HCT116 (cell line): ENCODE results near the gene EIF4ENIF1. TPM values are rescaled to one million over a fixed set of nuclear protein-coding genes. Genes with fewer than 3 reads are reported as not detected.
"Not testable (repeated sequence)": the region's sequence is repeated elsewhere in the genome, so short reads cannot be mapped to it uniquely, and the experiment has no call there.

Experiments used
- ATAC-seq: fragments of 200-7000 bp; cut with Tn5 transposase; 2 replicates; pipeline ENCODE4 v1.9.1; 2020; ENCODE audit warnings: mild to moderate bottlenecking, moderate library complexity
- BruUV-seq: library from RNA; stranded (reverse); fragments of 400-500 nt; replicated peaks from 2 replicates; lab custom pipeline; 2021; lab: Mats Ljungman, UMichigan
- CTCF ChIA-PET: fragments of 300-600 bp; sonication (Branson Sonifier 250); formaldehyde crosslinking; loops from one replicate; lab custom pipeline; 2021; ENCODE audit warnings: antibody characterized with exemption; lab: Charles Lee
- POLR2A ChIA-PET: fragments of 300-600, 350-600 bp; sonication (Branson Sonifier 250); formaldehyde crosslinking; loops from one replicate; lab custom pipeline; 2021; ENCODE audit warnings: antibody characterized with exemption; lab: Charles Lee
- RAD21 ChIA-PET, 2 experiments: fragments of 300-600 bp; sonication (Branson Sonifier 250); formaldehyde crosslinking; loops; one replicate each; lab custom pipeline; 2023; ENCODE audit warnings: low total read pairs in 2 of 2; ENCODE audit not compliant: uncharacterized antibody in 2 of 2, unreplicated experiment in 2 of 2, low non-redundant PET in 1 of 2; lab: Charles Lee
- DNase-seq: peaks from one replicate; pipeline ENCODE4 v3.0.0-alpha.2; 2010; ENCODE audit warnings: low read depth, low spot score
- H2AFZ ChIP-seq: fragments of 200-600 bp; shearing (Covaris generic), sonication (generic); 2 replicates; pipeline ENCODE4 v1.6.1; 2017; ENCODE audit warnings: low read depth, mixed run types, mixed read lengths, antibody characterized with exemption, low read length; ENCODE audit not compliant: poor library complexity, severe bottlenecking
- H3K27ac ChIP-seq: 2 replicates; pipeline ENCODE4 v1.5.1; 2012; ENCODE audit warnings: low read depth, low read length
- H3K27me3 ChIP-seq: fragments of 200-600 bp; sonication (generic); 2 replicates; pipeline ENCODE4 v1.6.1; 2016; ENCODE audit warnings: mixed run types, low read length, mixed read lengths; ENCODE audit not compliant: insufficient read depth
- H3K36me3 ChIP-seq, 2 experiments: fragments of 200-500 bp in 1 of 2; fragments of 200-600 bp in 1 of 2; sonication (Bioruptor generic) in 1 of 2; sonication (generic) in 1 of 2; 2 replicates each; pipeline versions ENCODE4 v1.5.1 to v1.6.1; 2014 to 2016; ENCODE audit warnings: low read length in 2 of 2, inconsistent platforms in 1 of 2, mixed read lengths in 1 of 2, mixed run types in 1 of 2; ENCODE audit not compliant: insufficient read depth in 2 of 2, control insufficient read depth in 1 of 2
- H3K4me1 ChIP-seq, 2 experiments: fragments of 200-600 bp in 1 of 2; sonication (generic) in 1 of 2; 2 replicates each; pipeline versions ENCODE4 v1.5.1 to v1.6.1; 2012 to 2017; ENCODE audit warnings: low read length in 2 of 2, inconsistent platforms in 1 of 2, mild to moderate bottlenecking in 1 of 2, mixed read lengths in 1 of 2, mixed run types in 1 of 2, moderate library complexity in 1 of 2; ENCODE audit not compliant: insufficient read depth in 2 of 2, control insufficient read depth in 1 of 2
- H3K4me2 ChIP-seq: fragments of 200-600 bp; sonication (generic); 2 replicates; pipeline ENCODE4 v1.6.1; 2017; ENCODE audit warnings: mixed run types, low read length, mixed read lengths
- H3K4me3 ChIP-seq, 2 experiments: fragments of 200-600 bp in 1 of 2; sonication (generic) in 1 of 2; replicated peaks in 1 of 2; 2 replicates each; pipeline ENCODE4 v1.5.1; 2011 to 2016; ENCODE audit warnings: low read length in 2 of 2, control low read depth in 1 of 2, low read depth in 1 of 2, mild to moderate bottlenecking in 1 of 2, mixed read lengths in 1 of 2, mixed run types in 1 of 2
- H3K79me2 ChIP-seq: fragments of 200-600 bp; sonication (generic); 2 replicates; pipeline ENCODE4 v1.6.1; 2017; ENCODE audit warnings: mild to moderate bottlenecking, mixed run types, low read length, moderate library complexity, mixed read lengths; ENCODE audit not compliant: insufficient read depth
- H3K9ac ChIP-seq: fragments of 200-600 bp; sonication (generic); 2 replicates; pipeline ENCODE4 v1.6.1; 2016; ENCODE audit warnings: low read length, mixed read lengths
- H3K9me2 ChIP-seq: fragments of 200-600 bp; sonication (generic), shearing (Covaris generic); 2 replicates; pipeline ENCODE4 v1.6.1; 2017; ENCODE audit warnings: mixed run types, mild to moderate bottlenecking, moderate library complexity; ENCODE audit not compliant: insufficient read depth
- H3K9me3 ChIP-seq, 2 experiments: fragments of 200-500 bp in 1 of 2; fragments of 200-600 bp in 1 of 2; sonication (Bioruptor generic) in 1 of 2; sonication (generic) in 1 of 2; 2 replicates each; pipeline ENCODE4 v1.6.1; 2014 to 2017; ENCODE audit warnings: low read length in 2 of 2, mixed read lengths in 2 of 2, inconsistent platforms in 1 of 2, low read depth in 1 of 2, mild to moderate bottlenecking in 1 of 2, mixed run types in 1 of 2, moderate library complexity in 1 of 2; ENCODE audit not compliant: control insufficient read depth in 1 of 2, insufficient read depth in 1 of 2
- H4K20me1 ChIP-seq: fragments of 200-600 bp; sonication (generic), shearing (Covaris generic); 2 replicates; pipeline ENCODE4 v1.6.1; 2017; ENCODE audit warnings: mixed run types, mild to moderate bottlenecking, moderate library complexity; ENCODE audit not compliant: insufficient read depth
- CBX3 ChIP-seq: IDR thresholded peaks from 2 replicates; pipeline ENCODE4 v1.6.1; 2012; ENCODE audit warnings: low read depth
- CEBPB ChIP-seq: IDR thresholded peaks from 2 replicates; pipeline ENCODE4 v1.6.1; 2012; ENCODE audit warnings: low read depth
- ELF1 ChIP-seq: IDR thresholded peaks from 2 replicates; pipeline ENCODE4 v1.6.1; 2012; ENCODE audit warnings: low read depth, borderline replicate concordance
- EZH2phosphoT487 ChIP-seq: fragments of 200-600 bp; IDR thresholded peaks from 2 replicates; pipeline ENCODE4 v1.6.1; 2018; ENCODE audit warnings: antibody characterized with exemption, borderline replicate concordance
- FOSL1 ChIP-seq: IDR thresholded peaks from 2 replicates; pipeline ENCODE4 v1.6.1; 2012; ENCODE audit warnings: low read depth
- SP1 ChIP-seq: IDR thresholded peaks from 2 replicates; pipeline ENCODE4 v1.6.1; 2012; ENCODE audit warnings: low read depth
- ZNF274 ChIP-seq: fragments of 200-500 bp; sonication (Bioruptor generic); IDR thresholded peaks from 2 replicates; pipeline ENCODE4 v1.6.1; 2014; ENCODE audit warnings: mild to moderate bottlenecking, low read depth, low read length, inconsistent platforms
- intact Hi-C: fragments of 100-400 bp; cut with micrococcal nuclease; formaldehyde crosslinking; loops from 2 replicates; pipeline ENCODE4 v1.10.0; 2022
- total RNA-seq: library from RNA; stranded (reverse); gene quantifications from one replicate; pipeline ENCODE4 v1.2.1, GENCODE V29; 2021; ENCODE audit not compliant: unreplicated experiment
- TF ChIP-seq, protein P1 (sequence below), 3 experiments: fragments of 200-600 bp in 1 of 3; sonication (generic) in 1 of 3; IDR thresholded peaks in 2 of 3; conservative IDR thresholded peaks in 1 of 3; 2 replicates each; pipeline ENCODE4 v1.5.1; 2012 to 2017; ENCODE audit warnings: low read depth in 2 of 3, low read length in 2 of 3, antibody characterized with exemption in 1 of 3, borderline replicate concordance in 1 of 3, control low read depth in 1 of 3, mild to moderate bottlenecking in 1 of 3, mixed read lengths in 1 of 3, mixed run types in 1 of 3, moderate library complexity in 1 of 3; ENCODE audit not compliant: insufficient read depth in 1 of 3
- TF ChIP-seq, protein P2 (sequence below): IDR thresholded peaks from 2 replicates; pipeline ENCODE4 v1.6.1; 2012

Gene EIF4ENIF1
- total RNA-seq, 1 experiment from 2014 or later = 24.2 TPM

GRCh38 chr22:31530823-31531195 lies 41.2 kb upstream of the EIF4ENIF1 start (continued):
- TF ChIP-seq ZNF274 (no peak), CEBPB (no peak), EZH2phosphoT487 (no peak)
- TF ChIP-seq, protein P1, sequence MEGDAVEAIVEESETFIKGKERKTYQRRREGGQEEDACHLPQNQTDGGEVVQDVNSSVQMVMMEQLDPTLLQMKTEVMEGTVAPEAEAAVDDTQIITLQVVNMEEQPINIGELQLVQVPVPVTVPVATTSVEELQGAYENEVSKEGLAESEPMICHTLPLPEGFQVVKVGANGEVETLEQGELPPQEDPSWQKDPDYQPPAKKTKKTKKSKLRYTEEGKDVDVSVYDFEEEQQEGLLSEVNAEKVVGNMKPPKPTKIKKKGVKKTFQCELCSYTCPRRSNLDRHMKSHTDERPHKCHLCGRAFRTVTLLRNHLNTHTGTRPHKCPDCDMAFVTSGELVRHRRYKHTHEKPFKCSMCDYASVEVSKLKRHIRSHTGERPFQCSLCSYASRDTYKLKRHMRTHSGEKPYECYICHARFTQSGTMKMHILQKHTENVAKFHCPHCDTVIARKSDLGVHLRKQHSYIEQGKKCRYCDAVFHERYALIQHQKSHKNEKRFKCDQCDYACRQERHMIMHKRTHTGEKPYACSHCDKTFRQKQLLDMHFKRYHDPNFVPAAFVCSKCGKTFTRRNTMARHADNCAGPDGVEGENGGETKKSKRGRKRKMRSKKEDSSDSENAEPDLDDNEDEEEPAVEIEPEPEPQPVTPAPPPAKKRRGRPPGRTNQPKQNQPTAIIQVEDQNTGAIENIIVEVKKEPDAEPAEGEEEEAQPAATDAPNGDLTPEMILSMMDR (IDR thresholded peaks at IDR 0.05 in 2 of 3, conservative IDR thresholded peaks at IDR 0.05 in 1 of 3; ENCODE audit: borderline replicate concordance in 1 of 3, insufficient read depth in 1 of 3, low read depth in 2 of 3, low read length in 2 of 3) = no peak

DNA sequence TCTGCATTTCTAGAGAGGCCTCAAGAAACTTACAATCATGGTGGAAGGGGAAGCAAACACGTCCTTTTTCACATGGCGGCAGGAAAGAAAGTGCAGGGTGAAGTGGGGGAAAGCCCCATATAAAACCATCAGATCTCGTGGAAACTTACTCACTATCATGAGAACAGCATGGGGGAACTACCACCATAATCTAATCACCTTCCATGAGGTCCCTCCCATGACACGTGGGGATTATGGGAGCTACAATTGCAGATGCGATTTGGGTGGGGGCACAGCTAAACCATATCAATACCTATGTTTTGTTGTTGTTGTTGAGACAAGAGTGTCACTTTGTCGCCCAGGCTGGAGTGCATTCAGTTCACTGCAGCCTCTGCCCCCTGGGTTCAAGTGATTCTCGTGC lies 36.6 kb upstream of the EIF4ENIF1 start:
- ChIA-PET POLR2A (no interaction called here), CTCF (no interaction called here), RAD21 (no interaction called here)
- H3K9ac ChIP-seq = no peak overlapping the region
- H4K20me1 ChIP-seq = no peaks in the 10 kb centered on the region
- TF ChIP-seq, protein P2, sequence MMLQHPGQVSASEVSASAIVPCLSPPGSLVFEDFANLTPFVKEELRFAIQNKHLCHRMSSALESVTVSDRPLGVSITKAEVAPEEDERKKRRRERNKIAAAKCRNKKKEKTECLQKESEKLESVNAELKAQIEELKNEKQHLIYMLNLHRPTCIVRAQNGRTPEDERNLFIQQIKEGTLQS = no peak
- TF ChIP-seq ELF1 = no peak
- TF ChIP-seq SP1 = no peak
- TF ChIP-seq CEBPB = no peak
- no peak for TF ChIP-seq ZNF274
- no peak for TF ChIP-seq CBX3
- TF ChIP-seq FOSL1 = no peak
- no peak for TF ChIP-seq EZH2phosphoT487
- H3K4me2 ChIP-seq = no peak overlapping the region
- no peaks in the 10 kb centered on the region for H3K4me1 ChIP-seq
- no TSS peak for BruUV-seq
- no peak overlapping the region for H3K27ac ChIP-seq
- H3K27me3 ChIP-seq = no peaks in the 10 kb centered on the region
- peaks cover 18% of the 10 kb centered on the region for H3K79me2 ChIP-seq
- no peaks in the 10 kb centered on the region for H3K9me3 ChIP-seq
- no peak overlapping the region for H2AFZ ChIP-seq
- intact Hi-C loops = no loop called here
- H3K9me2 ChIP-seq = no peaks in the 10 kb centered on the region
- H3K4me3 ChIP-seq = no peak overlapping the region
- no peak for ATAC-seq
- H3K36me3 ChIP-seq = no peaks in the 10 kb centered on the region
- DNase-seq = no peak

- ATAC-seq, H3K4me1 ChIP-seq, RAD21 ChIA-PET, CTCF ChIA-PET, H3K27ac ChIP-seq, H2AFZ ChIP-seq, H3K4me2 ChIP-seq, BruUV-seq, H3K9me2 ChIP-seq, H4K20me1 ChIP-seq, H3K27me3 ChIP-seq, H3K9ac ChIP-seq, intact Hi-C loops, H3K4me3 ChIP-seq, DNase-seq, POLR2A ChIA-PET, H3K36me3 ChIP-seq, H3K9me3 ChIP-seq: not testable (repeated sequence)
- H3K79me2 ChIP-seq = peaks cover 20% of the 10 kb centered on the region
These were observed 34.5 kb upstream of the EIF4ENIF1 start for GRCh38 chr22:31524132-31524531.
